ENCODE data around the gene LRIG1.

The LRIG1 gene, protein sequence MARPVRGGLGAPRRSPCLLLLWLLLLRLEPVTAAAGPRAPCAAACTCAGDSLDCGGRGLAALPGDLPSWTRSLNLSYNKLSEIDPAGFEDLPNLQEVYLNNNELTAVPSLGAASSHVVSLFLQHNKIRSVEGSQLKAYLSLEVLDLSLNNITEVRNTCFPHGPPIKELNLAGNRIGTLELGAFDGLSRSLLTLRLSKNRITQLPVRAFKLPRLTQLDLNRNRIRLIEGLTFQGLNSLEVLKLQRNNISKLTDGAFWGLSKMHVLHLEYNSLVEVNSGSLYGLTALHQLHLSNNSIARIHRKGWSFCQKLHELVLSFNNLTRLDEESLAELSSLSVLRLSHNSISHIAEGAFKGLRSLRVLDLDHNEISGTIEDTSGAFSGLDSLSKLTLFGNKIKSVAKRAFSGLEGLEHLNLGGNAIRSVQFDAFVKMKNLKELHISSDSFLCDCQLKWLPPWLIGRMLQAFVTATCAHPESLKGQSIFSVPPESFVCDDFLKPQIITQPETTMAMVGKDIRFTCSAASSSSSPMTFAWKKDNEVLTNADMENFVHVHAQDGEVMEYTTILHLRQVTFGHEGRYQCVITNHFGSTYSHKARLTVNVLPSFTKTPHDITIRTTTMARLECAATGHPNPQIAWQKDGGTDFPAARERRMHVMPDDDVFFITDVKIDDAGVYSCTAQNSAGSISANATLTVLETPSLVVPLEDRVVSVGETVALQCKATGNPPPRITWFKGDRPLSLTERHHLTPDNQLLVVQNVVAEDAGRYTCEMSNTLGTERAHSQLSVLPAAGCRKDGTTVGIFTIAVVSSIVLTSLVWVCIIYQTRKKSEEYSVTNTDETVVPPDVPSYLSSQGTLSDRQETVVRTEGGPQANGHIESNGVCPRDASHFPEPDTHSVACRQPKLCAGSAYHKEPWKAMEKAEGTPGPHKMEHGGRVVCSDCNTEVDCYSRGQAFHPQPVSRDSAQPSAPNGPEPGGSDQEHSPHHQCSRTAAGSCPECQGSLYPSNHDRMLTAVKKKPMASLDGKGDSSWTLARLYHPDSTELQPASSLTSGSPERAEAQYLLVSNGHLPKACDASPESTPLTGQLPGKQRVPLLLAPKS

GRCh38 chr3:66500576-66501482, at the start of gene LRIG1:
TSS of gene LRIG1 (minus strand) at chr3:66501022. CDS start at chr3:66500407, 615 bp downstream.
- peak; percentile 91 for DNase-seq

DNA sequence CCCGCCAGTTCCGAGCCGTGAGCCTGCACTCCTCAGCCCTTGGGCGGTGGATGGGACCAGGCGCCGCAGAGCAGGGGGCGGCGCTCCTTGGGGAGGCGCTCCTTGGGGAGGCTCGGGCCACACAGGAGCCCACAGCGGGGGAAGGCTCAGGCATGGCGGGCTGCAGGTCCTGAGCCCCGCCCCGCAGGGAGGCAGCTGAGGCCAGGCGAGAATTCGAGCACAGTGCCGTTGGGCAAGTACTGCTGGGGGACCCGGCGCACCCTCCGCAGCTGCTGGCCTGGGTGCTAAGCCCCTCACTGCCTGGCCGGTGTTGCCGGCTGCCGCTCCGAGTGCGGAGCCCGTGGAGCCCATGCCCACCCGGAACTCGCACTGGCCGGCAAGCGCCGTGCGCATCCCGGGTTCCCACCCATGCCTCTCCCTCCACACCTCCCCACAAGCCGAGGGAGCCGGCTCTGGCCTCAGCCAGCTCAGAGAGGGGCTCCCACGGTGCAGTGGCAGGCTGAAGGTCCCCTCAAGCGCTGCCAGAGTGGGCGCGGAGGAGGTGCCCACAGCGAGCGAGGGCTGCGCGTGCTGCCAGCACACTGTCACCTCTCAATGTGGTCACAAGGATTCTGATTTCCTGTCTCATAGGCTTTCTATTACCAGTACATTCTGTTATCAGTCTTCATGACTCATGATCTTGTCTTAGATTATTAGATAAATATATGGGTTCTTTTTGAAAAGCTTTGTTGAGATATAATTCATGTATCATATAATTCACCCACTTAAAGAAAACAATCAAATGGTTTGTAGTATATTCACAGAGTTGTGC, 44.0 kb upstream of the LRIG1 start:
- DNase-seq = no peak

DNA sequence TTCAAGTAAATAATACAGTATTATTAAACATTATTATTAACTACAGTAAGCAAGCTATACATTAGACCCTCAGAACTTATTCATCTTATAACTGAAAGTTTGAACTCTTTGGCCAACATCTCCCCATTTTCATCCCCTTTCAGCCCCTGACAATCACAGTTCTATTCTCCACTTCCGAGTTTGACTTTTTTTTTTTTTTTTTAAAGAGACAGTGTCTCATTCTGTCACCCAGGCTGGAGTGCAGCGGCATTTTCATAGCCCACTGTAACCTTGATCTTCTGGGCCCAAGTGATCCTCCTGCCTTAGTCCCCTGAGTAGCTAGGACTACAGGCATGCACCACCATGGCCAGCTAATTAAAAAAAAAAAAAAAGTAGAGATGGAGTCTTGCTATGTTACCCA, 41.3 kb upstream of the LRIG1 start:
- no peak for DNase-seq

DNA sequence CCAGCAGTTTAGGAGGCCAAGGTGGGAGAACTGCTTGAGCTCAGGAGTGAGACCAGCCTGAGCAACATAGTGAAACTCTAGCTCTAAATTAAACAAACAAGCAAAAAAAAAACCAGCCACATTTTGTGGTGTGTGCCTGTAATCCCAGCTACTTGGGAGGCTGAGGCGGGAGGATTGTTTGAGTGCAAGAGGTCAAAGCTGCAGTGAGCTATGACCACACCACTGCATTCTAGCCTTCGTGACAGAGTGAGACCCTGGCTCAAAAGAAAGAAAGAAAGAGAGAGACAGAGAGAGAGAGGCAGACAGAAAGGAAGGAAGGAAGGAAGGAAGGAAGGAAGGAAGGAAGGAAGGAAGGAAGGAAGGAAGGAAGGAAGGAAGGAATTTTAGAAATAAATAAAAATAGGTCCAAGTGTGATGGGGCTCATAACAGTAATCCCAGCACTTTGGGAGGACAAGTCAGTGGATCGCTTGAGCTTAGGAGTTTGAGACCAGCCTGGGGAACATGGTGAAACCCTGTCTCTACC, 38.7 kb upstream of the LRIG1 start:
- DNase-seq = no peak

GRCh38 chr3:66538390-66538789, 37.6 kb upstream of the LRIG1 start:
- DNase-seq = no peak

DNA sequence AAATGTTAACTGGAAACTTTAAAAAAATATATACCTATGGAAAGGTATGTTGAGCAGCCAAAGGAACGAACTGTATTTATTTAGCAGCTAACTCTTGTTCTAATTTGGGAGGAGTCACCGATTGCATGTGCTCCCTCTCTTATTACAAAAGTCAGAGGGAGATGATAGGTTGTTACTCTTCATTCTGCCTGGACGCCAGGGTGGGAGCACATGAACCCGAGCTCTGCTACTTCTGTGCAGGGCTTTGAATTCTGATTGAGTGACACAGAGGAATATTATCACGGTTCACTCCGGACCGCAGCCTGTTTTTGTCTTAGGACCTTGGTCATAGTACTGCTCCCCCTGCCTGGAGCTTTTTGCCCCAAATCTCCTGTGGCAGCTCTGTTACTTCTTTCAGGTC, 36.9 kb upstream of the LRIG1 start:
- DNase-seq = no peak

- no peak for DNase-seq
These were observed 36.0 kb upstream of the LRIG1 start for GRCh38 chr3:66536791-66537190.

DNA sequence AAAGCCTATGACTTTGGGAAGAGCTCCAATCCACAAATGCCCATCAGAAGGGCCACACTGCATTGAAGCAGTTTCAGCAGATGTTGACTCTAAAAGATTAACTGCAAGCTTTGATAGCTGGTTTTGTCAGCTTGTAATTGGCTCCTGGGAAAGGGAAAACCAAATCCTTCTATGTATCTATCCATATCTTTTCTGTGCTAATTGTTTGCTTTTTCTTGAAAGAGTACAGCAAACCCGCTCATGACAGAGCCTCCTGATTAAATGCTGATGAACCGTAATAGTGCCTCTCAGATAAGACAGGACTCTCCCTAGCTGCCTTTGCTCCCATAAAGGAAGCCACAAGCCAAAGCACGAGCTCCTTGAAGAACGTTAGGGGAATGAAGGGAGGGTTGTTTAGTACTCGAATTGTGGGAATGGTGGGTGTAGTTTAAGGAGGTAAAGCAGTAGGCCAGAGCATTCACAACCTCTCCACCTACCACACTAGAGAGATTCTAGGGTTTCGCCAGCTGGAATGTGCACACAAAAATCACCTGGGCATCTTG, 33.6 kb upstream of the LRIG1 start:
- DNase-seq = no peak

DNA sequence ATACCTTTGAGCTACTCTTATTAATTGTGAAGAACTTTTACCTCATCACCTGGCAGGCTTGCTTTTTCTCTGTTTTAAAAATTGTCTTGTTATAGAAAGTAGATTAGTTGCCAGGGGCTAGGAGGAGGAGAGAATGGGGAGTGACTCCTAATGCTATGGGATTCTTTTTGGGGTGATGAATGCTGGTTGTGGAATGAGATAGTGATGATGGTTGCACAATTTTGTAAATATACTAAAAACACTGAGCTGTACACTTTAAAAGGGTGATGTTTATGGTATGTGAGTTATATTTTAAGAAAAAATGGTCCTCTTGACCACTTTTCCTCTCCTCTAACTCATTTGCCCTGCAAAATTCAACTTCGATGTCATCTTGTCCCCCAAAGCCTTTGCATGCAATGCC, 31.8 kb upstream of the LRIG1 start:
- DNase-seq = no peak

DNA sequence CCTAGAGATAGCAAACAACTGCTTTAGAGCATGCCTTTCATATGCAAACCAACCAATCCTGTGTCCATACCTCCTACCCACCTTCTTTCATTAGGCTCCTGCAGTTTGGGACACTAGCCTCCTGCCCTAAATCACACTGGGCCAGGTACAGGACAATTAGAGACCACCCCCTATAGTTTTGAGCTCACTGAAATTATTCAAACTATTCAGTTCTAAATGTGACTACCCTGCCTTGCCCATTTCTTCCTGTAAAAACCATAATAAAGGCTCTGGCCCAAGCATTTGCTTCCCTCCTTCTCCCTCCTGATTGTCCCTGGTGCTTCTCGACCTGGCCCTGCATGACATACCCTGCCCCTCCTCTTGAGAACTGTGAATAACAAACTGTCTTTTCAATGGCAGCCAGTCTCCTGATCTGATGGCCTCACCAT, 31.4 kb upstream of the LRIG1 start:
- DNase-seq = no peak

DNA sequence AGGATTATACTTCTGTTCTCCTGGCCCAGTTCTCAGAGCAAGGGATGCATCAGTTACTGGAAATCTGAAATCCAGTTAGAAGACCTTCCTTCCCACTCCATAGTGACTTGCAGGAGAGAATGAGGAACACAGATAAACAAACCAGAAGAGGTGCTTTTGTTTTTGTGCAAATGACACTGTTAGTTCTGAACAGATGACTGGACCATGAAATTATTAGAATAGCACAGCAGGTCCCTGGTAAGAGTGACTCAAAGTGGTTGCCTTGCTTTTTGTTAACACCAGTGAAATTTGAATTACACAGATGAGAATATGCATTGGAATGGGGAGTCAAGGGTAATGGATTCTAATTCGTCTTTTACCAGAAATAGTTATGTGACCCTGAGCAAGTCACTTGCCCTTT, 30.4 kb upstream of the LRIG1 start:
- no peak for DNase-seq

DNA sequence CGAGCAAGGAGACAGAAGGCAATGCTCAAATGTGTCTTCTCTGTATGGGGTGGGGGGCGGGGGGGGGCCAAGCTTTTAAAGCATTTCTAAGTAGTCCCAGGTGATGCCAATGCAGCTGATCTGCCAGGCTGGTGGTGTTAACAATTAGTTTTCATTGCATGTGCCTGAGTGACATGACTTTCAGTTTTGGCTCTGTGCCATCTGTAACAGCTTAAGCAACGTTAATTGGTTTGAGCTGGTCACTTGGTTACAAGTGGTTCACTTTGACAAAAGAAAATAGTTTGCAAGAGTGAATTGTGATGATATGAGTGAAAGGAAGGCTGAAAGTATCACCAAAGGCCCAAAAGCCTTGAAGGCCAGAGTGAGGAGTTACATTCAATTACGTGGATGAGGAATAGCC, 26.4 kb upstream of the LRIG1 start:
- DNase-seq = peak; percentile 2

- no peak for DNase-seq
These were observed 24.9 kb upstream of the LRIG1 start for GRCh38 chr3:66525771-66526170.

- no peak for DNase-seq
These were observed 19.9 kb upstream of the LRIG1 start for GRCh38 chr3:66520724-66521123.

DNA sequence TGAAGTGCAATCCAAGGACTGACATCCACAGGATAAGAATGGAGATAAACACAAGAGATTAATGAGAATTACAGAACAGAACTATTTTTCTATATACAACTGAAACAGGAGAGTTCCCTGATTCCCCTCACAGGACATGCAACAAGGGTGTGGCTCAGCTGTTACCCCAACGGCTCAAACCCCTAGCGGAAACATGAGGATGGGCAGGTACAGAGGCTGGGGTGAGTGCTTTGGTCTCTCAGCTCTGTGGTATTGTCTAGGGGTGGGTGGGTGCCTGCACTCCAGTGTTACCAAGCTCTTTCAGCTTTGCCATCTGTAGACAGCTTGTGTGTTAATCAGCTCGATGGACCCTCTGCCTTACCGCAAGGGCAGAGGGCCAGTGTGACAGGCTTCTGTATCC, 17.8 kb upstream of the LRIG1 start:
- no peak for DNase-seq

GRCh38 chr3:66518126-66518525, 17.3 kb upstream of the LRIG1 start:
- DNase-seq = no peak

DNA sequence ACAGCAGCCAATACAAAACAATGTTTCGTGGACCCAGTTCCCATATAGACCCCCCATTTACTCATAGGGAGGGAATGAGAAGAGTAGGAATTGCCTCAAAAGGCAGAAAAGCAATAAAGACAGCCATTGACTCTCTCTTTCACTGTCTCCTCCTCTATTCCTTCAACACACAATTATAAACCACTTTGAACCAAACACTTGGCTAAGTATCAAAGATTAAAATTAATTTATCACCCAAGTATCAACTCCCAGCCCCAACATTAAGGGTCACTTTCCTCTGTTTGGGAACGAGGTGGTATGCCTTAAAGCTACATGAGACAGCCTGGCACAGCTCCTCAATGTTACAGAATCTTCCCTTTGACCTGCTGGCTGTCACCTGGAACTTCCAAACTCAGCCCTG, 16.4 kb upstream of the LRIG1 start:
- DNase-seq = no peak

DNA sequence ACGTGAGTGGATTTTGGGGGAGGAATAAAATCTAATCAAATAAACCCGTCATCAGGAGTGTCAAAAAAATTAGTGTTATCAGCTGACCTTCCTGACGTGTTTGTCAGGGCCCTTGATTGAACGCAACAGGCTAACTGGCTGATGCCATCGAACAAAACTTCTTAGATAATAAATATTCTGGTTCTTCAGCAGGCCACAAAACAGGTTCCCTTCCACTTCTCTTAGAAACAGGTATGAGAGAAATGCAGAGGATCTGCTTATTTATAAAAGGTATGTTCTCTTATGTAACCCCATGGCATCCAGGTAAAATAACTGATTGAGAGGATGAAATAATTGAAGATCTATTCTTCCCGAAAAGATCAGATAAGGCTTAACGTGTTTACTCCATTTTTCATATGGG, 7.6 kb upstream of the LRIG1 start:
- no peak for DNase-seq

DNA sequence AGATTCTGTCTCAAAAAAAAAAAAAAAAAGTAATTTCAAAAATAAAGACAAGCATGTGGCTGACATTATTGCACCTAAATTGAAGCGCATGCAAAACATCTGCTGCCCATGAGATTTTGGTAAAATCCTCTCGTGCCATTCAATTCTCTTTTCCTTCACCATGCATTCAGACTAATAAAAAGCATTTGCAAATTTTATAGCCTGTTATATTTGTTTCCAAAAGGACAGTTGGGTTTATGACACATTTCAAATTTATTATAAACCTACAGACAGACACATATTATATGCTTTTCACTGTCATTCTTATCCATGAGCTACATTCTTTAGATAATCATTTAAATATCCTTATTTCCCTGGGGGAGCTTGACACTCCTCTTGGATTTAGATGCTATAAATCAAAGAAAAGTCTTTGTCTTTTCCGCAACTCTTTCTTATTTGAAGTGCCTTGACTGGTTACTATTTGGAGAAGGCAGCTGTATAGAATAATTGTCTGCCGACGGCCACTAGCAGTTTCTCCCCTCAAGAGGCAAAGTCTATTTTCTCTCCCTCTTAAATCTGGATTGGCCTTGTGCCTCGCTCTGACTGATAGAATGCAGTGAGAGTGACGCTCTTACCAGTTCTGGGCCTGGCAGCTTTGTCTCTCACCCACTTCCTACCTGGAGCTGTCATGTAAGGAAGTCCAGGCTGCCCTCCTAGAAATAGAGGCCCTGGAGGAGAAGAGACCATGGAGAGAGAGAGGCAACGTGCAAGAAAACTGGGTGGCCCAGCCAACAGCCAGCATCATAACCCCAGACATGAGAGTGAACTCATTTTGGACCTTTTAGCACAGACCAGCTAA, 6.8 kb upstream of the LRIG1 start:
- DNase-seq = no peak

- DNase-seq = no peak
These were observed 5.3 kb upstream of the LRIG1 start for GRCh38 chr3:66506154-66506553.
